Panc1 (cell line): ENCODE data around the gene GNE.

ENCODE experiments used
- CTCF ChIP-seq: fragments of 450-650 bp; IDR thresholded peaks from 2 replicates; pipeline ENCODE4 v1.5.1; 2017; ENCODE audit warnings: mild to moderate bottlenecking
- POLR2AphosphoS5 ChIP-seq: IDR thresholded peaks from 2 replicates; pipeline ENCODE4 v1.6.1; 2012; ENCODE audit warnings: mild to moderate bottlenecking, low read depth, low read length, moderate library complexity
- SIN3A ChIP-seq: IDR thresholded peaks from 2 replicates; pipeline ENCODE4 v1.6.1; 2012; ENCODE audit warnings: low read depth, mild to moderate bottlenecking, low read length, moderate library complexity, borderline replicate concordance; ENCODE audit not compliant: insufficient read depth

- TF ChIP-seq CTCF (no peak), POLR2AphosphoS5 (no peak), SIN3A (no peak)
Observed at GRCh38 chr9:36169166-36169565, 89.1 kb downstream of the GNE start, which contains the start of gene CCIN.
